Measurements from ENCODE around the gene DMAP1.

The DMAP1 gene

DNA sequence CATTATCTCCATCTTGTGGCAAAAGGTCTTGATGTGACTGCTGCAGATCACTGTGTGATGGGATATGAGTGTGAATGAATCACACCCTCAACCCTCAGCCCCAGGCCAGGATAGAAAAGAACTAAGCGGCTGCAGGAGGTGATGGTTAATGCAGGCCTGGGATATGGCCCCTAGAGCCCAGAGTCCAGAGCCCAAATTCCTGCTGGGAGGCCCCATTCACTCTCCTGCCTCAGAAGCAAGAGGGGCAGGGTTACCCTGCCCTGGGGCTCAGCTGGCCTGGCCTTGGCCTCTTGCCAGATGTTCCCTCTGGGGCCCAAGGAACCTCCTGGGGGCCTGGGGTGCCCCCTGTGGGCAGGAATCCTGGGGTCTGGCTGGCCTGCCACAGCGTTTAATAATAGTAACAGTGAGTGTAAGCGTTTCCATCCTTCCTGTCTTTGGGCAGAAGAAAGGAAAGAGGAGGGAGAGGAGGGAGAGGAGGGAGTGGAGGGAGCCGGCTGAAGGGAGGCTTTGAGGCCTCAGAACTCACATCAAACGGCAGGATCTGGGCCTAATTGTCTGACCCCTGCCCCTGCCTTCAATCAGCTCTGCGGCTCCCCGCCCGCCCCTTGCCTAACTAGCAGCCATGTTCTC lies 26.2 kb downstream of the DMAP1 start:
- H3K4me1 ChIP-seq (ENCODE audit: control insufficient read depth, insufficient read depth, low read length, poor library complexity, severe bottlenecking): peaks cover 5% of the 10 kb centered on the region
- H3K36me3 ChIP-seq (ENCODE audit: control insufficient read depth, insufficient read depth, low read length): peaks cover 5% of the 10 kb centered on the region
- no peak overlapping the region for H3K4me3 ChIP-seq (ENCODE audit: insufficient read depth, low read depth, low read length, poor library complexity, severe bottlenecking)
- H3K27ac ChIP-seq (ENCODE audit: insufficient read depth, low read length, poor library complexity, severe bottlenecking): no peak overlapping the region
- no peaks in the 10 kb centered on the region for H3K27me3 ChIP-seq (replicated peaks; ENCODE audit: control insufficient read depth, insufficient read depth, low read length, poor library complexity, severe bottlenecking)
- no peaks in the 10 kb centered on the region for H3K9me3 ChIP-seq (ENCODE audit: control insufficient read depth, low read length)
- DNase-seq: no peak

GRCh38 chr1:44239961-44240371 lies 26.7 kb downstream of the DMAP1 start:
- Histone ChIP-seq H3K9me3 (ENCODE audit: control insufficient read depth, low read length) (no peaks in the 10 kb centered on the region), H3K36me3 (ENCODE audit: control insufficient read depth, insufficient read depth, low read length) (peaks cover 5% of the 10 kb centered on the region), H3K27ac (ENCODE audit: insufficient read depth, low read length, poor library complexity, severe bottlenecking) (no peak overlapping the region), H3K4me1 (ENCODE audit: control insufficient read depth, insufficient read depth, low read length, poor library complexity, severe bottlenecking) (peaks cover 5% of the 10 kb centered on the region), H3K4me3 (ENCODE audit: insufficient read depth, low read depth, low read length, poor library complexity, severe bottlenecking) (no peak overlapping the region), H3K27me3 (replicated peaks; ENCODE audit: control insufficient read depth, insufficient read depth, low read length, poor library complexity, severe bottlenecking) (no peaks in the 10 kb centered on the region)
- DNase-seq: no peak

- no peak for DNase-seq
- H3K27me3 ChIP-seq (replicated peaks; ENCODE audit: control insufficient read depth, insufficient read depth, low read length, poor library complexity, severe bottlenecking): no peaks in the 10 kb centered on the region
- peaks cover 5% of the 10 kb centered on the region for H3K4me1 ChIP-seq (ENCODE audit: control insufficient read depth, insufficient read depth, low read length, poor library complexity, severe bottlenecking)
- no peak overlapping the region for H3K27ac ChIP-seq (ENCODE audit: insufficient read depth, low read length, poor library complexity, severe bottlenecking)
- H3K9me3 ChIP-seq (ENCODE audit: control insufficient read depth, low read length): no peaks in the 10 kb centered on the region
- H3K36me3 ChIP-seq (ENCODE audit: control insufficient read depth, insufficient read depth, low read length): peaks cover 5% of the 10 kb centered on the region
- no peak overlapping the region for H3K4me3 ChIP-seq (ENCODE audit: insufficient read depth, low read depth, low read length, poor library complexity, severe bottlenecking)
These were observed 27.8 kb downstream of the DMAP1 start for GRCh38 chr1:44240802-44241671.

- no peak for DNase-seq
- peaks cover 5% of the 10 kb centered on the region for H3K4me1 ChIP-seq (ENCODE audit: control insufficient read depth, insufficient read depth, low read length, poor library complexity, severe bottlenecking)
- H3K36me3 ChIP-seq (ENCODE audit: control insufficient read depth, insufficient read depth, low read length): peaks cover 5% of the 10 kb centered on the region
- no peaks in the 10 kb centered on the region for H3K27me3 ChIP-seq (replicated peaks; ENCODE audit: control insufficient read depth, insufficient read depth, low read length, poor library complexity, severe bottlenecking)
- H3K27ac ChIP-seq (ENCODE audit: insufficient read depth, low read length, poor library complexity, severe bottlenecking): no peak overlapping the region
- no peak overlapping the region for H3K4me3 ChIP-seq (ENCODE audit: insufficient read depth, low read depth, low read length, poor library complexity, severe bottlenecking)
- H3K9me3 ChIP-seq (ENCODE audit: control insufficient read depth, low read length): no peaks in the 10 kb centered on the region
These were observed 29.5 kb downstream of the DMAP1 start for GRCh38 chr1:44242746-44243145.

- Histone ChIP-seq H3K9me3 (ENCODE audit: control insufficient read depth, low read length) (no peaks in the 10 kb centered on the region), H3K4me1 (ENCODE audit: control insufficient read depth, insufficient read depth, low read length, poor library complexity, severe bottlenecking) (no peaks in the 10 kb centered on the region), H3K4me3 (ENCODE audit: insufficient read depth, low read depth, low read length, poor library complexity, severe bottlenecking) (no peak overlapping the region), H3K36me3 (ENCODE audit: control insufficient read depth, insufficient read depth, low read length) (peaks cover 5% of the 10 kb centered on the region), H3K27me3 (replicated peaks; ENCODE audit: control insufficient read depth, insufficient read depth, low read length, poor library complexity, severe bottlenecking) (no peaks in the 10 kb centered on the region), H3K27ac (ENCODE audit: insufficient read depth, low read length, poor library complexity, severe bottlenecking) (no peak overlapping the region)
- DNase-seq: no peak
These were observed 30.7 kb downstream of the DMAP1 start for GRCh38 chr1:44243782-44244495.

DNA sequence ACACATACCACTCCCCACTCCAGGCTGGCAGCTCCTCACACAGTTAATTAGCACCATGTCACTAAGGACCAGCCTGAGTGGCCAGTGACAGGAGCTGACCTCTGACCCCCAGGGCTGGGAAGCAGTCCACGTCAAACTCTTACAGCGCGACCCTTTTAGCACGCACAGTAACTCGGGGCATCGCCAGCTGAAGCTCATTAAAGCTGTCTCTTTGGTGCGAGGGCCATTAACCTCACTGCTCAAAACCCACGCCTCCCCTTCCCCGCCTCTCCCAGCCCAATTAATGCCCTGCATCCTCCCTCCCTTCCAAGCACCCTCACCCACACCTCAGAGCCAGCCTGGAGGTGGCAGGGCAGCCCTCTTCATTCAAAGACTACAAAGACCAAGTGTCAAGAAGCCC lies 31.7 kb downstream of the DMAP1 start:
- H3K9me3 ChIP-seq (ENCODE audit: control insufficient read depth, low read length): no peaks in the 10 kb centered on the region
- no peak overlapping the region for H3K4me3 ChIP-seq (ENCODE audit: insufficient read depth, low read depth, low read length, poor library complexity, severe bottlenecking)
- no peak overlapping the region for H3K27ac ChIP-seq (ENCODE audit: insufficient read depth, low read length, poor library complexity, severe bottlenecking)
- H3K36me3 ChIP-seq (ENCODE audit: control insufficient read depth, insufficient read depth, low read length): peaks cover 5% of the 10 kb centered on the region
- H3K27me3 ChIP-seq (replicated peaks; ENCODE audit: control insufficient read depth, insufficient read depth, low read length, poor library complexity, severe bottlenecking): no peaks in the 10 kb centered on the region
- DNase-seq: no peak
- H3K4me1 ChIP-seq (ENCODE audit: control insufficient read depth, insufficient read depth, low read length, poor library complexity, severe bottlenecking): no peaks in the 10 kb centered on the region

DNA sequence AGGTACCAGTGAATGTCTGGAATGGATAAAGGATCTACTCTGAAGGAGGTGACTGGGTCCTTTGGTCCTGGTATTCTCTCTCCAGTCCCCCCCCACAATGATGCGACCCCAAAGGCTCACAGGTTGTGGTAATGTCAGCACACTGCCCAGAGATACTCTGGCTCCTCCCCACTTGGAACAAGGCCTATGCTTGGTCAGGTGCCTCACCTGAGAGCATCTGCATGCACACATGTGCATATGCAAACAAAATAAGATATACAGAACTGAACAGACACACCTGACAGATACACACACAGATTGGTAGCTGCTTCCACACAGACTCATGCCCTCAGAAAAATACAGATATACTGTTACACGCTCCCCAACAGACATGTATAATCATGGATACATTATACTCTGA lies 33.5 kb downstream of the DMAP1 start:
- Histone ChIP-seq H3K4me1 (ENCODE audit: control insufficient read depth, insufficient read depth, low read length, poor library complexity, severe bottlenecking) (no peaks in the 10 kb centered on the region), H3K9me3 (ENCODE audit: control insufficient read depth, low read length) (no peaks in the 10 kb centered on the region), H3K4me3 (ENCODE audit: insufficient read depth, low read depth, low read length, poor library complexity, severe bottlenecking) (no peak overlapping the region), H3K27ac (ENCODE audit: insufficient read depth, low read length, poor library complexity, severe bottlenecking) (no peak overlapping the region), H3K27me3 (replicated peaks; ENCODE audit: control insufficient read depth, insufficient read depth, low read length, poor library complexity, severe bottlenecking) (no peaks in the 10 kb centered on the region), H3K36me3 (ENCODE audit: control insufficient read depth, insufficient read depth, low read length) (peaks cover 5% of the 10 kb centered on the region)
- no peak for DNase-seq

- Histone ChIP-seq H3K27ac (ENCODE audit: insufficient read depth, low read length, poor library complexity, severe bottlenecking) (no peak overlapping the region), H3K27me3 (replicated peaks; ENCODE audit: control insufficient read depth, insufficient read depth, low read length, poor library complexity, severe bottlenecking) (no peaks in the 10 kb centered on the region), H3K4me1 (ENCODE audit: control insufficient read depth, insufficient read depth, low read length, poor library complexity, severe bottlenecking) (no peaks in the 10 kb centered on the region), H3K9me3 (ENCODE audit: control insufficient read depth, low read length) (no peaks in the 10 kb centered on the region), H3K4me3 (ENCODE audit: insufficient read depth, low read depth, low read length, poor library complexity, severe bottlenecking) (no peak overlapping the region), H3K36me3 (ENCODE audit: control insufficient read depth, insufficient read depth, low read length) (peaks cover 3% of the 10 kb centered on the region)
- DNase-seq: no peak
These were observed 36.3 kb downstream of the DMAP1 start for GRCh38 chr1:44249543-44249942.

- DNase-seq: no peak
- H3K9me3 ChIP-seq (ENCODE audit: control insufficient read depth, low read length): no peaks in the 10 kb centered on the region
- H3K27me3 ChIP-seq (replicated peaks; ENCODE audit: control insufficient read depth, insufficient read depth, low read length, poor library complexity, severe bottlenecking): no peaks in the 10 kb centered on the region
- H3K27ac ChIP-seq (ENCODE audit: insufficient read depth, low read length, poor library complexity, severe bottlenecking): no peak overlapping the region
- peaks cover 3% of the 10 kb centered on the region for H3K36me3 ChIP-seq (ENCODE audit: control insufficient read depth, insufficient read depth, low read length)
- no peaks in the 10 kb centered on the region for H3K4me1 ChIP-seq (ENCODE audit: control insufficient read depth, insufficient read depth, low read length, poor library complexity, severe bottlenecking)
- H3K4me3 ChIP-seq (ENCODE audit: insufficient read depth, low read depth, low read length, poor library complexity, severe bottlenecking): no peak overlapping the region
These were observed 37.0 kb downstream of the DMAP1 start for GRCh38 chr1:44250068-44250781.
